H1 (cell line): ENCODE data around the gene GRIK4. TPM values are rescaled to one million over a fixed set of nuclear protein-coding genes. Genes with fewer than 3 reads are reported as not detected.

Experiments
- CTCF ChIA-PET: fragments of 300-600 bp; sonication (Branson Sonifier 250); formaldehyde crosslinking; loops from one replicate; lab custom pipeline; 2021; ENCODE audit not compliant: partially characterized antibody; lab: Charles Lee
- POLR2A ChIA-PET: fragments of 300-600 bp; sonication (Branson Sonifier 250); formaldehyde crosslinking; loops from one replicate; lab custom pipeline; 2021; ENCODE audit warnings: inconsistent platforms; ENCODE audit not compliant: partially characterized antibody; lab: Charles Lee
- DNase-seq, 2 experiments: peaks; one replicate each; pipeline versions ENCODE4 v3.0.0 to v3.0.0-alpha.2; 2010 to 2022; ENCODE audit warnings: low spot score in 2 of 2, low read depth in 1 of 2, mixed read lengths in 1 of 2
- FAIRE-seq: peaks from 2 replicates; lab custom pipeline; 2011; peaks lifted over from hg19 to GRCh38; lab: Jason Lieb, UNC
- H2AFZ ChIP-seq: 2 replicates; pipeline ENCODE4 v1.8.1; 2012; ENCODE audit warnings: low read length, inconsistent platforms
- H2AK5ac ChIP-seq: 2 replicates; pipeline ENCODE4 v1.6.1; 2013; ENCODE audit warnings: low read depth, low read length
- H2BK120ac ChIP-seq: replicated peaks from 2 replicates; pipeline ENCODE3; 2013; ENCODE audit warnings: low read depth, low read length, inconsistent platforms
- H2BK12ac ChIP-seq: 2 replicates; pipeline ENCODE4 v1.6.1; 2013; ENCODE audit warnings: low read depth, low read length
- H2BK15ac ChIP-seq: 2 replicates; pipeline ENCODE4 v1.6.1; 2013; ENCODE audit warnings: low read length
- H2BK20ac ChIP-seq: 2 replicates; pipeline ENCODE4 v1.6.1; 2013; ENCODE audit warnings: low read length
- H2BK5ac ChIP-seq: 2 replicates; pipeline ENCODE4 v1.6.1; 2013; ENCODE audit warnings: low read depth, low read length
- H3K14ac ChIP-seq: 2 replicates; pipeline ENCODE4 v1.6.1; 2013; ENCODE audit warnings: inconsistent platforms; ENCODE audit not compliant: insufficient read length
- H3K18ac ChIP-seq: 2 replicates; pipeline ENCODE4 v1.6.1; 2013; ENCODE audit warnings: low read length; ENCODE audit errors: extremely low read depth
- H3K23ac ChIP-seq: 2 replicates; pipeline ENCODE4 v1.6.1; 2013; ENCODE audit warnings: inconsistent platforms; ENCODE audit not compliant: insufficient read length
- H3K23me2 ChIP-seq: 2 replicates; pipeline ENCODE4 v1.6.1; 2013; ENCODE audit warnings: low read depth, low read length
- H3K27ac ChIP-seq: 2 replicates; pipeline ENCODE4 v1.6.1; 2011; ENCODE audit warnings: low read depth, low read length, inconsistent platforms
- H3K27me3 ChIP-seq, 4 experiments: replicated peaks in 1 of 4; 1 replicate in 1 of 4; 2 replicates in 3 of 4; pipeline versions ENCODE4 v1.6.1 to v1.8.1; 2011 to 2013; ENCODE audit warnings: low read length in 3 of 4, mild to moderate bottlenecking in 3 of 4, inconsistent platforms in 2 of 4, mixed read lengths in 2 of 4, moderate library complexity in 1 of 4; ENCODE audit not compliant: control insufficient read depth in 3 of 4, insufficient read depth in 3 of 4; ENCODE audit errors: extremely low read depth in 1 of 4
- H3K36me3 ChIP-seq, 4 experiments: 2 replicates each; pipeline versions ENCODE4 v1.6.1 to v1.8.1; 2011 to 2013; ENCODE audit warnings: mild to moderate bottlenecking in 4 of 4, low read length in 3 of 4, moderate library complexity in 2 of 4, control low read depth in 1 of 4, inconsistent platforms in 1 of 4; ENCODE audit not compliant: insufficient read depth in 4 of 4, control insufficient read depth in 2 of 4
- H3K4ac ChIP-seq: replicated peaks from 2 replicates; pipeline ENCODE3; 2013; ENCODE audit warnings: low read length, low read depth, mixed read lengths, inconsistent platforms; ENCODE audit not compliant: insufficient read length
- H3K4me1 ChIP-seq, 4 experiments: replicated peaks in 1 of 4; 1 replicate in 1 of 4; 2 replicates in 3 of 4; pipeline versions ENCODE4 v1.6.1 to v1.8.1; 2011 to 2013; ENCODE audit warnings: low read length in 3 of 4, inconsistent platforms in 2 of 4, mixed read lengths in 1 of 4; ENCODE audit not compliant: insufficient read depth in 4 of 4, control insufficient read depth in 3 of 4
- H3K4me2 ChIP-seq, 2 experiments: 2 replicates each; pipeline versions ENCODE4 v1.6.1 to v1.8.1; 2011 to 2013; ENCODE audit warnings: low read depth in 2 of 2, low read length in 2 of 2, control low read depth in 1 of 2, inconsistent platforms in 1 of 2, mild to moderate bottlenecking in 1 of 2; ENCODE audit not compliant: insufficient read depth in 1 of 2
- H3K4me3 ChIP-seq, 4 experiments: fragments of 200-600, 300-600 bp in 1 of 4; sonication (generic), shearing (Covaris generic), sonication (Bioruptor Twin) in 1 of 4; 2 replicates each; pipeline versions ENCODE4 v1.5.1 to v1.8.1; 2011 to 2016; ENCODE audit warnings: low read length in 4 of 4, low read depth in 3 of 4, control low read depth in 2 of 4, inconsistent platforms in 2 of 4, mild to moderate bottlenecking in 2 of 4, mixed read lengths in 1 of 4, moderate library complexity in 1 of 4; ENCODE audit not compliant: insufficient read depth in 2 of 4; ENCODE audit errors: extremely low read depth in 1 of 4
- H3K56ac ChIP-seq: replicated peaks from 2 replicates; pipeline ENCODE3; 2013; ENCODE audit warnings: low read depth, mild to moderate bottlenecking, mixed read lengths, low read length, inconsistent platforms; ENCODE audit not compliant: insufficient read length
- H3K79me1 ChIP-seq: 2 replicates; pipeline ENCODE4 v1.6.1; 2013; ENCODE audit warnings: low read depth, low read length, control low read depth
- H3K79me2 ChIP-seq, 2 experiments: 2 replicates each; pipeline versions ENCODE4 v1.6.1 to v1.8.1; 2012 to 2013; ENCODE audit warnings: low read length in 2 of 2, mild to moderate bottlenecking in 2 of 2, inconsistent platforms in 1 of 2; ENCODE audit not compliant: insufficient read depth in 2 of 2, control insufficient read depth in 1 of 2
- H3K9ac ChIP-seq, 4 experiments: replicated peaks in 1 of 4; 1 replicate in 1 of 4; 2 replicates in 3 of 4; pipeline versions ENCODE4 v1.6.1 to v1.8.1; 2011 to 2013; ENCODE audit warnings: low read depth in 3 of 4, low read length in 3 of 4, control low read depth in 2 of 4, mild to moderate bottlenecking in 2 of 4, moderate library complexity in 2 of 4, inconsistent platforms in 1 of 4; ENCODE audit errors: extremely low read depth in 1 of 4
- H3K9me3 ChIP-seq, 2 experiments: 2 replicates each; pipeline versions ENCODE4 v1.6.1 to v1.8.1; 2012 to 2013; ENCODE audit warnings: mild to moderate bottlenecking in 2 of 2, moderate library complexity in 2 of 2, control low read depth in 1 of 2, inconsistent platforms in 1 of 2, low read depth in 1 of 2, low read length in 1 of 2, mixed read lengths in 1 of 2; ENCODE audit not compliant: insufficient read depth in 2 of 2
- H4K20me1 ChIP-seq, 2 experiments: replicated peaks in 1 of 2; 2 replicates each; pipeline versions ENCODE3 to v1.8.1; 2011 to 2013; ENCODE audit warnings: inconsistent platforms in 2 of 2, low read length in 2 of 2, mild to moderate bottlenecking in 1 of 2; ENCODE audit not compliant: insufficient read depth in 2 of 2, control insufficient read depth in 1 of 2
- H4K5ac ChIP-seq: 2 replicates; pipeline ENCODE4 v1.6.1; 2013; ENCODE audit warnings: low read length, low read depth, mixed read lengths, inconsistent platforms; ENCODE audit not compliant: insufficient read length
- H4K8ac ChIP-seq: 2 replicates; pipeline ENCODE4 v1.8.0; 2013; ENCODE audit warnings: mild to moderate bottlenecking, moderate library complexity, low read length, inconsistent platforms; ENCODE audit not compliant: insufficient read depth; ENCODE audit errors: extremely low read depth
- H4K91ac ChIP-seq: replicated peaks from 2 replicates; pipeline ENCODE3; 2013; ENCODE audit warnings: low read length, mixed read lengths, inconsistent platforms; ENCODE audit not compliant: insufficient read length
- CBX5 ChIP-seq: fragments of 300-800, 300-1000 bp; sonication (generic); IDR thresholded peaks from 2 replicates; pipeline ENCODE4 v1.7.1; 2016; ENCODE audit warnings: antibody characterized with exemption, low read length, low read depth
- CTBP2 ChIP-seq: IDR thresholded peaks from 2 replicates; pipeline ENCODE4 v1.7.0; 2011; ENCODE audit warnings: borderline replicate concordance, mild to moderate bottlenecking, moderate library complexity, mixed read lengths, low read length; ENCODE audit not compliant: insufficient read depth, insufficient read length
- KDM1A ChIP-seq: fragments of 200-600, 300-600 bp; sonication (generic); IDR thresholded peaks from 2 replicates; pipeline ENCODE4 v1.7.1; 2016; ENCODE audit warnings: mild to moderate bottlenecking, low read length, borderline replicate concordance
- PHF8 ChIP-seq: fragments of 200-600 bp; sonication (generic); conservative IDR thresholded peaks from 2 replicates; pipeline ENCODE4 v1.7.1; 2012; ENCODE audit warnings: low read depth, mild to moderate bottlenecking, inconsistent platforms, low read length, moderate library complexity
- POLR2AphosphoS5 ChIP-seq: IDR thresholded peaks from 2 replicates; pipeline ENCODE4 v1.6.1; 2011; ENCODE audit warnings: low read depth, low read length
- SP1 ChIP-seq: IDR thresholded peaks from 2 replicates; pipeline ENCODE4 v1.6.1; 2011; ENCODE audit warnings: low read depth, low read length
- SP2 ChIP-seq: IDR thresholded peaks from 2 replicates; pipeline ENCODE4 v1.6.1; 2012; ENCODE audit warnings: mild to moderate bottlenecking, low read length, inconsistent platforms
- SP4 ChIP-seq: IDR thresholded peaks from 2 replicates; pipeline ENCODE4 v1.6.1; 2012; ENCODE audit warnings: low read length, inconsistent platforms
- SUZ12 ChIP-seq: fragments of 200-600 bp; sonication (generic); IDR thresholded peaks from 2 replicates; pipeline ENCODE4 v1.6.1; 2012; ENCODE audit warnings: mild to moderate bottlenecking, inconsistent platforms, low read length, moderate library complexity, mixed read lengths
- USF2 ChIP-seq: IDR thresholded peaks from 2 replicates; pipeline ENCODE4 v1.6.1; 2011; ENCODE audit warnings: low read length, improper control_type of control experiment
- WGBS, 2 experiments: shearing (Covaris generic) in 1 of 2; methylation state at CpG; one replicate each; pipeline versions ENCODE4 v1.1.6 to v1.1.7; 2013 to 2015; ENCODE audit warnings: low lambda C conversion rate in 2 of 2, mixed read lengths in 2 of 2, inconsistent platforms in 1 of 2, low coverage in 1 of 2, missing lambda C conversion rate in 1 of 2; ENCODE audit not compliant: insufficient replicate concordance in 2 of 2, insufficient coverage in 1 of 2, insufficient read length in 1 of 2; ENCODE audit errors: extremely low coverage in 1 of 2, missing lambda C conversion rate in 1 of 2; 5-methylcytosine and 5-hydroxymethylcytosine counted together
- polyA plus RNA-seq, 7 experiments: library from polyadenylated mRNA; depleted of rRNA in 3 of 7; stranded (reverse) in 5 of 7; unstranded in 2 of 7; fragments of >200 nt in 5 of 7; fragments of 200-250 nt in 2 of 7; gene quantifications; 1 replicate in 5 of 7; 2 replicates in 1 of 7; 4 replicates in 1 of 7; pipeline versions ENCODE4 v1.2.1 to v1.2.3, GENCODE V29; 2011 to 2013; ENCODE audit warnings: missing spikeins in 2 of 7, mixed read lengths in 2 of 7
- total RNA-seq: library from RNA; stranded (reverse); fragmentation: NEBNext Ultra II Directional; extraction: Animal tissue kit (Norgen Biotek cat#: 25700); gene quantifications from 2 replicates; pipeline ENCODE4 v1.2.1, GENCODE V29; 2021
- TF ChIP-seq, protein P1 (sequence below), 3 experiments: IDR thresholded peaks; 1 replicate in 2 of 3; 2 replicates in 1 of 3; pipeline versions ENCODE4 v1.5.1 to v1.6.1; 2011; ENCODE audit warnings: low read length in 3 of 3, mild to moderate bottlenecking in 3 of 3, inconsistent platforms in 2 of 3, low read depth in 1 of 3, moderate library complexity in 1 of 3; ENCODE audit not compliant: insufficient read depth in 1 of 3; ENCODE audit errors: control extremely low read depth in 1 of 3

GRIK4 gene
- total and polyA plus RNA-seq, 2 of the 8 experiments (the other 6 are each of a cell fraction or from before 2014, with no cell fraction given), result 1.2 to 2.9 TPM

GRCh38 chr11:120969993-120970392 lies 458.4 kb downstream of the GRIK4 start:
- Histone ChIP-seq H4K91ac (no peak overlapping the region), H3K79me2 (no peaks in the 10 kb centered on the region), H3K9me3 (no peaks in the 10 kb centered on the region), H2AFZ (no peak overlapping the region), H3K18ac (no peak overlapping the region), H3K36me3 (no peaks in the 10 kb centered on the region), H3K14ac (no peak overlapping the region), H3K4me2 (no peak overlapping the region), H3K56ac (no peak overlapping the region), H3K4me1 (no peaks in the 10 kb centered on the region), H3K23ac (no peak overlapping the region), H2BK5ac (no peak overlapping the region), H3K27me3 (no peaks in the 10 kb centered on the region), H3K27ac (no peak overlapping the region), H3K79me1 (no peaks in the 10 kb centered on the region), H3K4me3 (no peak overlapping the region), H3K9ac (no peak overlapping the region), H4K8ac (no peak overlapping the region), H3K23me2 (no peaks in the 10 kb centered on the region; the same call in 1 of the 2 replicates), H2BK120ac (no peak overlapping the region), H2BK15ac (no peak overlapping the region), H2AK5ac (0 out of 2 replicates have a peak overlapping the region, but pooled peaks have one; percentile 24), H2BK20ac (no peak overlapping the region), H3K4ac (no peak overlapping the region), H4K5ac (no peak overlapping the region), H4K20me1 (no peaks in the 10 kb centered on the region), H2BK12ac (0 out of 2 replicates have a peak overlapping the region, but pooled peaks have one; percentile 17)
- ChIA-PET POLR2A (no interaction called here), CTCF (interaction anchor here (0.7 to 2.0 kb wide), 5 partner anchors 18 to 136 kb away, joined by 3 to 10 read pairs (median 4); no protein-coding TSS in a partner anchor)
- 94% methylated on average over 6 of the region's 6 CpGs; no CpG with 5 or more reads in 1 of the 2 experiments for WGBS, 2 experiments
- no peak for DNase-seq
- no peak for FAIRE-seq
- TF ChIP-seq SP2 (no peak), USF2 (no peak), CBX5 (no peak), PHF8 (no peak), SUZ12 (no peak), CTBP2 (no peak), POLR2AphosphoS5 (no peak), KDM1A (no peak), SP4 (no peak), SP1 (no peak)
- TF ChIP-seq, protein P1, sequence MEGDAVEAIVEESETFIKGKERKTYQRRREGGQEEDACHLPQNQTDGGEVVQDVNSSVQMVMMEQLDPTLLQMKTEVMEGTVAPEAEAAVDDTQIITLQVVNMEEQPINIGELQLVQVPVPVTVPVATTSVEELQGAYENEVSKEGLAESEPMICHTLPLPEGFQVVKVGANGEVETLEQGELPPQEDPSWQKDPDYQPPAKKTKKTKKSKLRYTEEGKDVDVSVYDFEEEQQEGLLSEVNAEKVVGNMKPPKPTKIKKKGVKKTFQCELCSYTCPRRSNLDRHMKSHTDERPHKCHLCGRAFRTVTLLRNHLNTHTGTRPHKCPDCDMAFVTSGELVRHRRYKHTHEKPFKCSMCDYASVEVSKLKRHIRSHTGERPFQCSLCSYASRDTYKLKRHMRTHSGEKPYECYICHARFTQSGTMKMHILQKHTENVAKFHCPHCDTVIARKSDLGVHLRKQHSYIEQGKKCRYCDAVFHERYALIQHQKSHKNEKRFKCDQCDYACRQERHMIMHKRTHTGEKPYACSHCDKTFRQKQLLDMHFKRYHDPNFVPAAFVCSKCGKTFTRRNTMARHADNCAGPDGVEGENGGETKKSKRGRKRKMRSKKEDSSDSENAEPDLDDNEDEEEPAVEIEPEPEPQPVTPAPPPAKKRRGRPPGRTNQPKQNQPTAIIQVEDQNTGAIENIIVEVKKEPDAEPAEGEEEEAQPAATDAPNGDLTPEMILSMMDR (IDR thresholded peaks at IDR 0.05; ENCODE audit: control extremely low read depth in 1 of 3, insufficient read depth in 1 of 3, low read depth in 1 of 3, low read length in 3 of 3), result no peak
